ENCODE results near the gene BATF3.
A peak's percentile ranks its signal among the peaks of the same experiment; 100 is the strongest.

The BATF3 gene

DNA sequence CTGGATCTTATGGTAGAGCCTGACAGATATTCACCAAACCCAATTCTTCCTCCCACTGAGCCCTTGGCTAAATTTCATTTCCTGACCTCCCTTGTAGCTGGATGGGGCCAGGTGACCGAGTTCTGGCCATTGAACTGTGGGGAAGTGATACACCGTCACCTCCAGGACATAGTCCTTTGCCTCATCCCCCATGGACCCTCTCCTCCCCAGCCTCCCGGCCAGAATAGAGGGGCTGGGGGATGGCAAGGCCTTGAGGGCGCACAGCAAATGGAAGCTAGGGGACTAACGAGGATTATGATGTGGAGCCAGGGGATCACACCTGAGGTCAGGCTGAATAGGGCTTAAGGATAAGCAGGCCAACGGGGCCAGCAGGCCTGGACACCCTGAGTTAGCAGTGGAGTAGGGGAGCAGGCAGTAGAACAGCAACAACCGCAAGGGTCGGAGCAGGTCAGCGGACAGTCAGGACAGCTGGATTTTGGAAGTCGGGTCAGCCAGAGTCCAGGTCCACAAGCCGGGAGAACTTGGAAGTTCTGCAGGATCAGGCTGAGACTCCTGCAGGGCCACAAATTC is 15.0 kb downstream of the BATF3 start:
- no peak for DNase-seq (ENCODE audit: low spot score)

DNA sequence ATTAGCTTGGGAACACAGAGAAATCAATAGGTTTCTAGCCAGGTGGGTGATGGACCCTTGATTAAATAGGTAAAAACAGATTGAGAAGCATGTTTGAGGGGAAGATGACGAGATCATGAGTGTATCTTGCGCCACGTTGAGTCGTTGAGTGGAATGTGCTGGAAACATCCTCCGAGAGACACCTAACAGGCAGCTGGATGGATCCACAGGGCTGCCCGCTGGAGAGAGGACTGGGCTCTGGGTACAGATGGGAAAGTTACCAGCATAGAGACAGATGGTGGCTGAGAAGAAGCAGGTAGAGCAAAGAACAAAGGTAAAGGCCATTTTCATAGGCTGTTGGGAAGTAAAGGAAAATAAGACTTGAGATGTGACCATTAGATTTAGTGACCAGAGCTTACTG is 15.6 kb downstream of the BATF3 start:
- no peak for DNase-seq (ENCODE audit: low spot score)

DNA sequence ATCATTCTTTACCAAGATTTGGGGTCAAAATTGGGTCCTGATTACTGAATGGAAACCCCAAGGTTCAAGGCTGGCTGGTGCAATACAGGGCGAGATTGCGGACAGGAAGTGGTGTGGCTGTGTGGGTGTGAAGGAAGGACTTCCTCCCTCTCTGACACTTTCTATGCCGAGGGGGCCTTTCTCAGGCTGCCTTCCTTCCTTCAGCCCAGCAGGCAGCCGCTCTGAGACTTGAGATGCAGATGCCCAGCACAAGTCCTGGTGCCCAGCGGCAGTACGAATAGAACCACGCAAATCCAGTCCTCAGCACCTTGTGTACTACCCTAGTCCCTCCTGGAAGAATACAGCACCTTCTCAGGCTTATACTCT is 16.3 kb downstream of the BATF3 start:
- DNase-seq (ENCODE audit: low spot score): no peak

DNA sequence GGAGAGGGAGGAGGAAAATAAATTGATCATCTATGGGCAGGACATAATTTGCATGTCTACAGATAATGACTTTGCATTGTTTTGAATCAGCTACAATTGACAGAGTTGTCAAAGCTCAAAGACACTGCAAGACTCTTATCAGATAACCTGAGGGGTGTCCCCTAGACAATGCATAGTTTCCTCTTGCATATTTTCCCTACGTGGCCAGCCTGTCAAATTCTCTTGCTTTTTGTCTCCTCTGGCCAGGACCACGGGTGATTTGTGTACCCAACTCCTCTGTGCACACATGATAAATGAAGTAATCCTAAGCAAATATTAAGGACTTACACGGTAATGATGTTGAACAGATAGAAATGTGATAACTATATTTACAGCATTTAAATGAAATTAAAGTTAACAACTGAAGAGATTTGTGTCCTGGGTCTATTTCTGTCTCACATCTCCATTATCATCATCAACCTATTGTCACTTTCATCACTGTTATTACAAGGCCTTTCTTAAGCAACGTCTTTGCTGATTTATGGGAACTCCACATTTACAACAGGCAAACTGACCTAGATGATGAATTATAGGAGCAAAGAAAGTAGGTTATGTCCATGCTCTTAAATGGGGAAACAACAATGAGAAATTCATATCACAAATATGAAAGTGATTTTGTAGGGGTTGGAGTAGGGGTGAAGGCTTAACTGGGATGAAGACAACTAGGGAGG is 18.8 kb downstream of the BATF3 start:
- no peak for DNase-seq (ENCODE audit: low spot score)

DNA sequence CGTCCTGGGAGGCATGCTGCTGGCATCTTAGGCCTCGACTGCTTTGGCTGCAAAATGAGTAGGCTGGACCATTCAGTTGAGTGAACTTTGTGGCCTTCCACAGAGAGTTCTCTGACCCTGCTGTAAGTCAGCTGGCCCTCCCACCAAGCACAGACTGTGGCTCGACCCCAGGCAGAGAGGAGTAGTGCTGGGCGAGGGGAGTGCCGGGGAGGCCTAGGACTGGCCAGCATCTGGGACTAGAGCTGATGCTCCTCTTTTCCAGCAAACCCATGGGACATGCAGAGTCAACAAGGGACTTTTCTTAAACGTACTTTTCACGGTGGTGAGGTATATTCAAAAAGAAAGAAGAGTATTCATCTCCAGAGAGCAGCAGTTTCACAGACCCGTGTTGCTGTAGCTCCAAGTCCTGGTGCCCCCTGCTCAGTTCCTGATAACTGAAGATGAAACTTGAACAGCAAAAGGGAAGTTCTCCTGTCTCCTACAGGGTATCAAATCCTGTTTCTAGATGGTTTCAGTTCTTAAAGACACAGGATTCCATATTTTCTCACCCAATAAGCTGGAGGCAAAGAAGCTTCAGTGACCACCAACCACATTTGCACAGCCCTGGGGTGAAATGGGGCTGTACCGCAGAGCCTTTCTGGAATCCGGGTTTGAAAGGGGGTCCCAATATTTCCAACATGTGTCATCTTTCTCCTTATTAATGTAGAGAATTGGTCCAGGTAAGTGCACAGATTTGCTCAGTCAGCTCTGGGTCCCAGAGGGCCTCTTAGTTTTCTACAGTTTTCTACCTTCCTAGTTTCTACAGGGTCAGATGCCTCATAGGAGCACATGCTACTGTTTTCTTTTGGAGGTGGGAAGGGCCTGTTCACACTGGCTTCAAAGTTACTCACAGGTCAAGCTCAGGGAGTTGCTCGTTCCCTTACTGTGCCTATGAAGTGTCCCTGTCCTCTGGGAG is 20.9 kb downstream of the BATF3 start:
- no peak for DNase-seq (ENCODE audit: low spot score)

DNA sequence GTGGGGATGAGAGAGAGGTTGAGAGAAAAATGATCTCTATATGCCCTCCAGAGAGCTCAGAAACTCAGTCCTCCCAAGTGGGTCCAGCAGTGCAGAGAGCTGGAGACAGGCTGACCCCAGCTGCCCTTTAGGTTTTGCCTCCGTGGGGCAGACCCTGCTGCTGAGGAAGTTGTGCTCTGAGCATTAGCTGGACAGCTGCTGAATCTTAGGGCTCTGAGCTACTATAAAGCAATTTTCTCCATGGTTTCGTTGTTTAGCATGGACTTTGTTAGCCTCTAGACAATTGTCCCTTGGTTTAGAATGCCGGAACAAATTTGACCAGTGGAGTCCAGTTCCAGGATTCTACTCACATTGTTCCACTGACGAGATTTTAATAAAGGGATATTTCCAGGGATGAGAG is 22.1 kb downstream of the BATF3 start:
- no peak for DNase-seq (ENCODE audit: low spot score)

DNA sequence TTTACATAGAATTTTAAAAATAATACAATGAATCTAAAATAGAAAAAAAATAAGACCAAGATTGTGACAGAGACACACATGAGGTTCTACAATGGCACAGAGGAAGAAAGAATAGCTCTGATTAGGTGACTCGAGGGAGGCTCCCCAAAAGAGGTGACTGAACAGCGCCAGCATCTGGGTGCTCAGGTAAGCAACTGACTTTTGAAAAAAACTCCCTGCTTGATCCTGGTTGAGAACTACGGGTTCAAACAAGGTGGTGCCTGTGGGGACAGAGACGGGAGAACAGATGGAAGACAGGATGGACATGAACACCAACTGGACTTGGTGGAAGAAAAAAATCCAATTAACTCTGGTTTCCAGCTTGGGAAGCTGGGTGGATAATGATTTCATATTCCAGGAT is 22.5 kb downstream of the BATF3 start:
- DNase-seq (ENCODE audit: low spot score): no peak

DNA sequence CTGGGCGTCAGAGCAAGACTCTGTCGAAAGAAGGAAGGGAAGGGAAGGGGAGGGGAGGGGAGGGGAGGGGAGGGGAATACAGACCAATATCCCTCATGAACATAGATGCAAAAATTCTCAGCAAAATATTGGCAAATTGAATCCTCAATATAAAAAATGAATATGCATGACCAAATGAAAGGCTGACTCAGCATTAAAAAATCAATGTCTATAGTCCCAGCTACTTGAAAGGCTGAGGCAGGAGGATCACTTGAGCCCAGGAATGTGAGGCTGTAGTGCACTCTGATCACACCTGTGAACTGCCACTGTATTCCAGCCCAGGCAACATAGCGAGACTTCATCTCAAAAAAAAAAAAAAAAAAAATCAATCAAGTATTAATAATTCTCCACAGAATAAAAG is 24.0 kb downstream of the BATF3 start:
- DNase-seq (ENCODE audit: low spot score): no peak

DNA sequence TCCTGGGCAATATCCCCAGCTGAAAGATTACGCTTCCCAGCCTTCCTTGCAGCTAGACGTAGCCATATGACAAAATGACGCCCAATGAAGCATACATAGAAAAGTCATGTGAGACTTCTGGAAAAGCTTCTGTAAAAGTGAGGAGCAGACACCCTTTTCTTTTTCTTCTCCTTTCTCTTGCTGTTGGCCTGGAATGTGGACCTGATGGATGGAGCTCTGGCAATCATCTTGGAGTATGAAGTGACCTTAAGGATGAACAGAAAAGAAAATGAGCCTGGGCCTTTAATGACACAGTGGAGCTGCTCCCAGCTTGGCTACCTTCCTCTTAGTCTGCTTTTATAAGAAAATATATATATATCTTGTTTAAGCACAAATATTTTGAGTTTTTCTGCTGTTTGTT is 24.8 kb downstream of the BATF3 start:
- DNase-seq (ENCODE audit: low spot score): no peak

DNA sequence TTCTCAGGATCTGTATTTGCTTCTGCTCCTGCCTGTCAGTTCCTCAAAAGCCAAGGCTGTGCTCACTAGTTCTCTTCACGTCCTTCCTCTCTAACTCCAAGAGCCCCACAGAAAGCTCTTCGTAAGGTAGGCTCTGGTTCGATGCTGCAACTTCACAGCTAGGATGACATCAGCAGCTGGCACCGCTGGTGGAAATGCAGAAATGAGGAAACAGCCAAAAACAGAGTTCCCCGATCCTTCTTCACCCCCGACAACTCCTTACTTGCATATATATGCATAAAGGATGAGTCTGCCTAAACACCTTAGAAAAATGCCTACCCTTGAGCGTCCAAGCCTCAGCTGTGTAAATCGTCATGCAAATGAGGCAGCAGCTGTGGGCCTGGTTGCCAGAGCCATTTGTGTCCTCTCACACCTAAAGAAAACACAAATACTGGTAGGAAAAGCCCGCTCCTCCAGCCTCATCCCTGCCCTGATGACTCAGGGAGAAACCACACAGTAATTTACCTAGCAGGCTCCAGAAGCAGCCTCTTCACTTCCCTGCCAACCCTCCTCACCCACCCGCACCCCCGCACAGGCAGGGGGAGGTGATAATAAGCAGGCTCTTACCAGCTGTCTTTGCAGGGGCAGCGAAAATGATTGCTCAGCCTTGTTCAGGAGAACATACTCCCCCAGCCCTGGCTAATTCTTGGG is 28.2 kb downstream of the BATF3 start:
- peak; percentile 78 for DNase-seq (ENCODE audit: low spot score)

DNA sequence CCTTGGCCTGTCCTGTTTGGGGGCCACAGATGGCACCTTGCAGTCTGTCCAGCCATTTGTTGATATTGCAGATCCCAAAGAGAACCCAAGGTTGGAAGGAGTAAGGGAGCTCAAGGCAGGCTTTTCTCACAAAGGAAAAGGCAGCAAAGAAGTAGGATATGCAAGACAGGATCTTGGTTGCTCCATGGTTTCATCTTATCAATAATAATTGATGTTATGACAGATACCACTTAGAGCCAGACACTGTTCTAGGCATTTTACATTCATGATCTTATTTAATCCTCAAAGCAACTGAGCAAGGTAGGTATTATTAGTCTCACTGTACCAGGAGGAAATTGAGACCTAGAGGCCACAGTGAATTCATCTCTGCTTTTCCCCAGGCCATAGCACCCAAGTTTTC is 28.8 kb downstream of the BATF3 start:
- DNase-seq (ENCODE audit: low spot score): peak; percentile 17

DNA sequence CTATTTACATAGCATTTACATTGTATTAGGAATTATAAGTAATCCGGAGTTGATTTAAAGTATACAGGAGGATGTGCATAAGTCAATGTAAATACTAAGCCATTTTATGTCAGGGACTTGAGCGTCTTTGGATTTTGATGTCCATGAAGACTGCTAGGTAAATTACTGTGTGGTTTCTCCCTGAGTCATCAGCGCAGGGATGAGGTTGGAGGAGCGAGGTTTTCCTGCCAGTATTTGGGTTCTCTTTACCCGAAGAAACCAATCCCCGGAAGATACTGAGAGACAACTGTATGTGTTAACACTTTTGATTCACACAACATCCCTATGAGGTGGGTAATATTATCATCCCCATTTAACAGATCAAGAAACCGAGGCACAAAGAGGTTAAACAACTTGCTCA is 29.3 kb downstream of the BATF3 start:
- no peak for DNase-seq (ENCODE audit: low spot score)

DNA sequence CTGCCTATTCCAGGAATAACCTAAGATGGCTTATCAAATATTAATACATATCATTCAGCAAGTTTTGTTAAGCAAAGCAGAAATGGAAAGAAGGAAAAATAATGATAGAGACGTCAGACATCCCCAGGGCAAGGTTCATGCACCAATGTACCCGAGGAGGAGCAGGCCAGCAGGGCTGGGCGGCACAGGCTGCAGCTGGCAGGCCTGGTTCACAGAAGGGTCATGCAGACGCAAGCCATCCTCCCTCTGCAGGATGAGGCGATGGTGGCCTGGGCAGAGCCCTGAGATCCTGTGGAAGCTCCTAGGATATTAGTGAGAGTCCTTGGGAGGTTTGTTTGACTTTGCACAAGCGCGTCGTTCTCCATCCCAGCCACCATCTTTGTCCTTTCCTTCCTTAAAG is 30.0 kb downstream of the BATF3 start:
- no peak for DNase-seq (ENCODE audit: low spot score)

DNA sequence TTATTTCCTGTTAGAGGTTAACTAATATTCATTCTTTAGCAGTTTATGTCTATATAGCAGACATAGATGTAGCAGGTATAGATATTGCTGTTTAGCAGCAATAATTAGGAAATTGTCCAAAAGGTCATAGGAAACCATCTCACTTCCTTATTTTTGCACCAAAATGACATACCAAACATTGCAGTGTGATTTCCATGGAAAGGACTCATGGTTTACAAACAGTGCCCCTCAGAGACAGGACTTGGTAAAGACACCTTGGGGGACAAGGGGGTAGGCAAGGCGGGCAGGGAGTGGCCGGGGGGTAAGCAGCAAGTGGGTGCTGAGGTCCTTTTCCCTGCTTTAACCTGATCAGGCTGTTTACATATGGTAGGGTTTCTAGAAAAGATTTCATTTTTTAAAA is 30.5 kb downstream of the BATF3 start:
- no peak for DNase-seq (ENCODE audit: low spot score)

DNA sequence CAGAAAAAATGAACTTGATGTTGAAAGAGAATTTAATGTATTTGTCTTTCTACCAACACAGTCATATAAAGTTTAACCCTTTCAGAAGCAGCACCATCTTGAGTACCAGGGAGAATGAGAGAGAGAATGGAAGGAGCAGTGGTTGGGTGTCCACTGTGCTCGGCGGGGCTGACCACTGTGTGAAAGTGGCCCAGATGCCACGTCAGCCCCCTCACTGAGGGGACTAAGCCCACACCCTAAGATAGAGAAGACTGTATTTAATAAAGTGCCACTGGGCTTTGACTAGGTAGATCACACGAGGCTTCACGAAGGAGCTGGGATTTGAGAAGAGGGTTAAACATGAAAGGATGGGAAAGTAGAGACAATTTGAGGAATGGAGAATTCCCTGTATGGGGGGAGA is 31.2 kb downstream of the BATF3 start:
- no peak for DNase-seq (ENCODE audit: low spot score)

DNA sequence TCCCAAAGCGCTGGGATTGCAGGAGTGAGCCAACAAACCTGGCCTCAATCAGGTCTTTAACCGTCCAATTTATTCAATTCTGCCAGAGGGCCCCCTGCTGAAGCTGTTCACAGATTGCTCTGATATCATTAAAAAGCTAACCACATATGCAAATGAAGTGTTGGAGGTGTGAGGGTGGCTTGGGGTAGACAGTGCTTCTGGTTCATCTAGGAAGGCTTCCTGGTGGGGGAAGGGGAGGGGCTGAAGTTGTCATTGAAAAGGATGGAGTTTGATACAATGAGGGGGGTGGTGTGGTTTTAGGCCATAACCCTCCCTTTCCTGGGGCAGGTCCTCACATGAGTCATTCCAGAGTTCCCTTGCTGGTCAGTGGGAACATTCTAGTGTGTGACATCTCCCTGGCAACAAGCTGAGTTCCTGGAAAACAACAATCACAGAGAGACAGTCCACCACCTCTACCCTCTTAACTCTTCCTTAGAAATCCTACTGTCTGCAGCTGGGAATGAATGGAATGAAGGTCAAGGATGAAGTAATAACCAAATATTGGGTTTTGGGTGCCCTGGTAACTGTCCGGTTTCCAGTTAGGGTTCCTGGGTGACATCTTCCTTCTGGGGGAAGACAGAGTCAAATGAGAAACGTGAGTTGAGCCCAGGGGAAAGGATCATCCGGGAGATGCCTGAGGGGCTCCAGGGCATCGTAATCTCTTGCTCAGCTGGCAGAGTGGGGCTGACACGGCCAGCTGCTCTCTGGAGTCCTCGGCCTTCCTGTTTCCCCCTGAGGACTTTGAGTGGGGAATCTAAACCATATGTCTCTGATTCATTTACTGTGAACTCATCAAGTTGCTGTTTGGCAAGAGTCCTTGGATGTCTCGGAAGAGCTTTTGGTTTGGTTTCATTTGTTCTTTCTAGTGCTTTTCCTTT is 32.2 kb downstream of the BATF3 start:
- DNase-seq (ENCODE audit: low spot score): no peak

DNA sequence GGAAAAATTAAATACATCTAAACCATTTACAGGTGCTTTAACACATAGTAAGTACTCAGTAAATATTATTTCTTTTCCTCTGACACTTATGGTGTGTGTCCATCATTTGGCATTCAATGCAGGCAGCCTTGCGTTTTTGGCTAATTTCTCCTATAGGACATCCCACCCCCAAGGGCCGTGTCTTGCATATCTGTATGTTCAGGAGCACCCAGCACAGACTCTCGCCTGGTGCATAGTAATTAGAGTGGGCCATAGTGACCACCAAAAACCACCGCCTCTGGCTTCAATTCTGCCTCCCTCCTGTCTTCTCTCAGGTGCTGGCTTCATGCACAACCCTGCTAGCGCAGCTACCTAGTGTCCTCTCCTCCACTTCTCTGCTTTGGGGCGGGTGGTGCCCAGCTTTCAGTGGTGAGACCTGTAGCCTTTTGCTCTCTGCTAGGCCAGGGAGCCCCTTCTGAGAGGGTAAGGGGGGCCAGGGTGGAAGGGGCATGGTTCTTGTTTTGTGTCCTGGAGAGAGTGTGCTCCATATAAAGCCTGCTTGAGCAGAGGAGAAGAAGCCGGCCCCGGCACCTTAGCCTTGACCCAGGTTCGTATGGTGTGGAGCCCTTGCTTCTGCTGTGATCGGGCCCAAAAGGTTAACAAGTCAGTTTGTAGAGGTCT is 33.4 kb downstream of the BATF3 start:
- no peak for DNase-seq (ENCODE audit: low spot score)

DNA sequence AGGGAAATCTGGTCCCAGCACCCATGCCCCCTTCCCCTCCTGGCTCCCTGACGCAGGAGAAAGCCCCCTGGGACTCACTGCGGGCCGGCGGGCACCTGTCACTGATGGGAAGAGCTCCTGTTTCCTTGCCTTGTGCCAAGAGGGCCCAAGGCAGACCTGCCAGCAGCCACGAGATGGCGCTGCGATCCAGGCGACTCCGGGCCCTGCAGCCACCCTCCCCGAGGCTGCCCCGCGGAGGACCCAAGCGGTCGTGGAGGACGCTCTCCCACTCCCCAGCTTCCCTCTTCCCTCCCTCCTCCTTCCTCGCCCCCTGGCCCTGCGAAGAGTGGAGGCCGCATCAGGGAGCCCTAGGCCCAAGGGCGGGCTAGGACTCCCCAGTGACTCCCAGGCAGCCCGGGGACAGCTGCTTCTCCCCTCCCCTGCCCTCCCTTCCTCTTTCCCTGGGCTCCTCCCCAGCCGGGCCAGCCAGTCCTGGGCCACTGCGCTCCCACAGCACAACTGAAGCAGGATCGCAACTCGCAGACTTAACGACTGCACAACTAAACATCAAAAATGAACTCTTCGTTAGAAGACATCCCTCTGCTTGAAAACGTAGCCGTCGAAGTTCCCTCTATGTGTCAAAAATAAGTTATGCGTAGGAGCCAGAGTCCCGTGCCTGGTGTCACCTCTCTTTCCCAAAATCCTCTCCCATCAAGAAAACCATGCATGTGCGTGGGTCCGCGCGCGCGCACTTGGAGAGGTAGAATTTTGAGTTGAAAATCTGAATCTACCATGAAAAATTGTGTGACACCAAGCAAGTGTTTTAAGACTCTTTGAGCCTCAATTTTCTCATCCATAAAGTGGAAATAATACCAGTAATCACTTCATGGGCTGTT is 34.2 kb downstream of the BATF3 start:
- peak; percentile 69 for DNase-seq (ENCODE audit: low spot score)

DNA sequence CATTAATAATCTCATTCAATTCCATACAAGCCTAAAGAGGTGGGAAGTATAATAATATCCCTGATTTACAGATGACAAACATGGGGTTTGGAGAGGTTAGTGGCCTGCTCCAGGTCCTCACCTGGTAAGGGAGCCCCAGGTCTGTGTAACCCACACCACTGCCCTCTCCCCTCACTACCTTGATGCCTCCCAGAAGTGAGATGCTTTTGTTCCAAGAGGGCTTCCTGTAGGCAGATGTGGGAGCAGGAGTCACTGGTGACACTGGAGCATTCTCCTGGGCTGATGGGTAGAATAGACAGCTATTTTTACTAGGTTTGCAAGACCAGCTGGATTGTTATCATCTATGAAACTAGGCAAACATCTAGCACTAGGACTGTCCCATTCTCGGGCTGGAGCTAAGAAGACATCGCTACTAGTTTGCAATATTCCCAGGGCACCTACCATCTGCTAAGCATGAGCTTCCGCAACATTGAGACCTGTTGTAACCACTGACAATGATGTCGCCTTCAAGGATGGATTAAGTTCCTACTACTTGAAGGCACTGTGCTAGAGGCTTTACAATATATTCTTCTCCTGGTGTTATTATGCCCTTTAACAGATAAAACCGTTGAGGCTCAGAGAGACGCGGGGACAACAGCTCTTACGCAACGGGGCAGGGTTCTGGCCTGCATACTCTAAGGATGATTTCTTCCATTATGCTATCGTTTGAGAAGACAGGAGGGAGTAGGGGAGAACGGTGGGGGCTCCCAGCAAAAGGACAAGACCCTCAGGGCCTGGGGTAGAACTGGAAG is 35.0 kb downstream of the BATF3 start:
- DNase-seq (ENCODE audit: low spot score): no peak

Data from putamen (tissue), 1 donor.